B cell (primary cell): ENCODE results near the gene KRTAP5-2.

Source experiments
- EZH2 ChIP-seq: IDR thresholded peaks from 2 replicates; pipeline ENCODE4 v1.6.1; 2012; ENCODE audit warnings: borderline replicate concordance, low read depth, mild to moderate bottlenecking, moderate library complexity, low read length; ENCODE audit not compliant: insufficient read depth, poor library complexity, severe bottlenecking
- TF ChIP-seq, protein P1 (sequence below): fragments of 200-600 bp; IDR thresholded peaks from one replicate; pipeline ENCODE4 v1.8.0; 2022; ENCODE audit warnings: antibody characterized with exemption, mild to moderate bottlenecking

DNA sequence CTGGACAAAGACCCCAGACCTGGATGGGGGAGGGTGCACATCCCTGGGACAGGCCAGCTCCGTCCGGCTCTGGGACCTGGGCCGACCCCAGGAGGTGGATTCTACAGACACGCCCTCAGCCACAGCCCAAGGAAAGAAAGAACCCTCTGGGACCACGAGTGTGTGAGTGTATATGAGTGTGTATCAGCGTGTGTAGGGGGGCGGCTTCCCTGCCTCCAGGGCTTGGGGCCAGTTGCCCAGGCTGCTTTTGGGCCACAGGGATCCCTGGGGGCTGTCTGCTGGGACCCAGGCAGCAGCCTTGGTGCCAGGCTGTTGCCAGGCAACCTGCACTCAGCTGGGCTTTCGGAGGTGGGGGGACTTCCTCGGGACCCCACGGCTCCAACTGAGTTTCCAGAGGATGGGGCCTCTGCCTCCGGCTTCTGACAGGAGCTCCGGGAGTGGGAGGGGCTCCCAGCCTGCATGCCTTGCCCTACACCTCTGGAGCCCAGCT is 34.9 kb downstream of the KRTAP5-2 start:
- TF ChIP-seq EZH2 = no peak
- TF ChIP-seq, protein P1, sequence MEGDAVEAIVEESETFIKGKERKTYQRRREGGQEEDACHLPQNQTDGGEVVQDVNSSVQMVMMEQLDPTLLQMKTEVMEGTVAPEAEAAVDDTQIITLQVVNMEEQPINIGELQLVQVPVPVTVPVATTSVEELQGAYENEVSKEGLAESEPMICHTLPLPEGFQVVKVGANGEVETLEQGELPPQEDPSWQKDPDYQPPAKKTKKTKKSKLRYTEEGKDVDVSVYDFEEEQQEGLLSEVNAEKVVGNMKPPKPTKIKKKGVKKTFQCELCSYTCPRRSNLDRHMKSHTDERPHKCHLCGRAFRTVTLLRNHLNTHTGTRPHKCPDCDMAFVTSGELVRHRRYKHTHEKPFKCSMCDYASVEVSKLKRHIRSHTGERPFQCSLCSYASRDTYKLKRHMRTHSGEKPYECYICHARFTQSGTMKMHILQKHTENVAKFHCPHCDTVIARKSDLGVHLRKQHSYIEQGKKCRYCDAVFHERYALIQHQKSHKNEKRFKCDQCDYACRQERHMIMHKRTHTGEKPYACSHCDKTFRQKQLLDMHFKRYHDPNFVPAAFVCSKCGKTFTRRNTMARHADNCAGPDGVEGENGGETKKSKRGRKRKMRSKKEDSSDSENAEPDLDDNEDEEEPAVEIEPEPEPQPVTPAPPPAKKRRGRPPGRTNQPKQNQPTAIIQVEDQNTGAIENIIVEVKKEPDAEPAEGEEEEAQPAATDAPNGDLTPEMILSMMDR = no peak
